Measurements from ENCODE around the gene DYDC2. TPM values are rescaled to one million over a fixed set of nuclear protein-coding genes. Genes with fewer than 3 reads are reported as not detected.

DYDC2 gene
- total and polyA plus RNA-seq, 2 donors (not counting 1 experiment from before 2014, with no cell fraction given), result not detected

DNA sequence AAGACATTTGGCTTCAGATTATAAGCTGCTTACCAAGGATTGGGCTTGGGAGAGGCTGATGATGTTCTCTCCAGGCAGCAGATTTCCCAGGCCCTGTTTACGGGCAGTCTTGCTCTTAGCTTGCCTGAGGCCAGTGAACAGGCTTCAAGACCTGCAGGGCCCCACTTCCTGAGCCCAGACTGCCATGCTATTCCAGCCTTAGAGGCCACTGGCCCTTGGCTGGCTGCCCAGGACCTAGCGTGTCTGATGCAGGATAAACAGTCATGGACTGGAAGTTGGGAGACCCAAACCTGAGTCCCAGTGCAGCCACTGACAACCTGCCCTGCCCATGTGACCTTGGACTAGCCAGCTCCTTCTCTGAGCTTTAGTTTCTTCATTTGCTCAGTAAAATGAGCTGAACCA lies 54.7 kb downstream of the DYDC2 start:
- TF ChIP-seq EZH2 (IDR thresholded peaks at IDR 0.05; ENCODE audit: low read length, missing control alignments), result no peak
- TF ChIP-seq, protein P1, sequence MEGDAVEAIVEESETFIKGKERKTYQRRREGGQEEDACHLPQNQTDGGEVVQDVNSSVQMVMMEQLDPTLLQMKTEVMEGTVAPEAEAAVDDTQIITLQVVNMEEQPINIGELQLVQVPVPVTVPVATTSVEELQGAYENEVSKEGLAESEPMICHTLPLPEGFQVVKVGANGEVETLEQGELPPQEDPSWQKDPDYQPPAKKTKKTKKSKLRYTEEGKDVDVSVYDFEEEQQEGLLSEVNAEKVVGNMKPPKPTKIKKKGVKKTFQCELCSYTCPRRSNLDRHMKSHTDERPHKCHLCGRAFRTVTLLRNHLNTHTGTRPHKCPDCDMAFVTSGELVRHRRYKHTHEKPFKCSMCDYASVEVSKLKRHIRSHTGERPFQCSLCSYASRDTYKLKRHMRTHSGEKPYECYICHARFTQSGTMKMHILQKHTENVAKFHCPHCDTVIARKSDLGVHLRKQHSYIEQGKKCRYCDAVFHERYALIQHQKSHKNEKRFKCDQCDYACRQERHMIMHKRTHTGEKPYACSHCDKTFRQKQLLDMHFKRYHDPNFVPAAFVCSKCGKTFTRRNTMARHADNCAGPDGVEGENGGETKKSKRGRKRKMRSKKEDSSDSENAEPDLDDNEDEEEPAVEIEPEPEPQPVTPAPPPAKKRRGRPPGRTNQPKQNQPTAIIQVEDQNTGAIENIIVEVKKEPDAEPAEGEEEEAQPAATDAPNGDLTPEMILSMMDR (conservative IDR thresholded peaks at IDR 0.05 in 1 of 2, IDR thresholded peaks at IDR 0.05 in 1 of 2; ENCODE audit: low read depth in 1 of 2, low read length in 2 of 2), result no peak
- no peak overlapping the region for H2AFZ ChIP-seq (ENCODE audit: low read length)
- no peaks in the 10 kb centered on the region for H4K20me1 ChIP-seq (ENCODE audit: control insufficient read depth, extremely low read depth, insufficient read depth, low read length)
- H3K4me2 ChIP-seq (ENCODE audit: extremely low read depth, insufficient read depth, low read length), result no peak overlapping the region
- no peak overlapping the region for H3K4me3 ChIP-seq (replicated peaks in 1 of 4; ENCODE audit: control extremely low read depth in 1 of 4, insufficient read depth in 1 of 4, low read depth in 3 of 4, low read length in 4 of 4)
- H3K79me2 ChIP-seq (ENCODE audit: control insufficient read depth, insufficient read depth, low read length), result no peaks in the 10 kb centered on the region
- no peak for DNase-seq (ENCODE audit: low read depth in 2 of 2)
- H3K27ac ChIP-seq (ENCODE audit: insufficient read depth, low read length), result no peak overlapping the region
- H3K27me3 ChIP-seq (ENCODE audit: control insufficient read depth, insufficient read depth, low read length), result peaks cover 16% of the 10 kb centered on the region
- no peaks in the 10 kb centered on the region for H3K36me3 ChIP-seq (ENCODE audit: control insufficient read depth, insufficient read depth, low read length)
- H3K9ac ChIP-seq (ENCODE audit: insufficient read depth, low read length), result no peak overlapping the region
- H3K9me3 ChIP-seq (ENCODE audit: control insufficient read depth, insufficient read depth, low read depth, low read length), result no peaks in the 10 kb centered on the region
- H3K4me1 ChIP-seq (ENCODE audit: control insufficient read depth, extremely low read depth, insufficient read depth, low read length), result no peaks in the 10 kb centered on the region

DNA sequence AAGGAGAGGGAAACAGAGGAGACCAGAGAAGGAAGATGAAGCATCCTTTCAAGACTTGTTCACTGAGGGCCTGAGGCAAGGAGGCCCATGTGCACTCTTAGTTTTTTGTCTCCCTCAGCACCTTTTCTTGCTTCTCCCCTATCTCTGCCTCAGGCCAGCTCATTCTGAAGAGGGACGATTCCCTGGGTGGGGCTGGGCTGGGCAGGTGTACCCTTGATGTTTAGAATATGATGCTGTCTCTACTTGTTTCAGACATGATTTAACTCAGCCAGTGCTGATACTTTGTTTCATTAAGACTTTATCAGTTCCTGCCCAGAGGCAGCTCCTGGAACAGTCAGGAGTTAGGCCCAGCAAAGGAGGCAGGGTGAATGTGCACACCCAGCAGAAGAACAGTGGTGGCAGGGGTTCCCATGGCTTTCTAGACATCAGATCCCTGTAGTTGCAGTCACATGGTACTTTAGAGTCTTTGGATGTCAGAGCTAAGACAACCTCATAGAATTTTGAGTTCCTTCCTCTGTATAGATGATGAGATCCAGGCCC lies 55.2 kb downstream of the DYDC2 start:
- H4K20me1 ChIP-seq (ENCODE audit: control insufficient read depth, extremely low read depth, insufficient read depth, low read length), result no peaks in the 10 kb centered on the region
- H3K27me3 ChIP-seq (ENCODE audit: control insufficient read depth, insufficient read depth, low read length), result peaks cover 16% of the 10 kb centered on the region
- DNase-seq (ENCODE audit: low read depth in 2 of 2), result no peak
- H3K9ac ChIP-seq (ENCODE audit: insufficient read depth, low read length), result no peak overlapping the region
- H3K27ac ChIP-seq (ENCODE audit: insufficient read depth, low read length), result no peak overlapping the region
- TF ChIP-seq, protein P1 (conservative IDR thresholded peaks at IDR 0.05 in 1 of 2, IDR thresholded peaks at IDR 0.05 in 1 of 2; ENCODE audit: low read depth in 1 of 2, low read length in 2 of 2), result no peak
- TF ChIP-seq EZH2 (IDR thresholded peaks at IDR 0.05; ENCODE audit: low read length, missing control alignments), result no peak
- H3K4me2 ChIP-seq (ENCODE audit: extremely low read depth, insufficient read depth, low read length), result no peak overlapping the region
- H3K4me1 ChIP-seq (ENCODE audit: control insufficient read depth, extremely low read depth, insufficient read depth, low read length), result no peaks in the 10 kb centered on the region
- no peak overlapping the region for H2AFZ ChIP-seq (ENCODE audit: low read length)
- H3K79me2 ChIP-seq (ENCODE audit: control insufficient read depth, insufficient read depth, low read length), result no peaks in the 10 kb centered on the region
- H3K4me3 ChIP-seq (replicated peaks in 1 of 4; ENCODE audit: control extremely low read depth in 1 of 4, insufficient read depth in 1 of 4, low read depth in 3 of 4, low read length in 4 of 4), result no peak overlapping the region
- no peaks in the 10 kb centered on the region for H3K9me3 ChIP-seq (ENCODE audit: control insufficient read depth, insufficient read depth, low read depth, low read length)
- no peaks in the 10 kb centered on the region for H3K36me3 ChIP-seq (ENCODE audit: control insufficient read depth, insufficient read depth, low read length)

DNA sequence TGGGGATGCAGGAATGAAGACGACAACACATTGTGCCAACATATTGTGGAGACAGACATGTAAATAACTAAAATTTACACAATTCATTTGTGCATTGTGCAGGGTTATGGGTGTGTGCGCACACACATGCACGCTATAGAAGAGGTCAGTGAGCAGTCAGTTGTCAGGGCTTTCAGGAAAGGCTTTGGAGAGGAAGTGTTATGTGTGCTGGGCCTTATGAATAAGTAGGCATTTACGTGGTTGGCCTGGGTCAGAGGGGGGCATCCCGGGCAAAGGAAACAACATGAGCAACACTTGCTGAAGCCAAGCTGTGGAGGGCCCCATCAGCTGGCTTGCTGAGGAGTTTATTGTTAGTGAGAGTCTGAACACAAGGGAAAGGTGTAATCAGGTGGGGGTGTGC lies 55.9 kb downstream of the DYDC2 start:
- Histone ChIP-seq H3K4me3 (replicated peaks in 1 of 4; ENCODE audit: control extremely low read depth in 1 of 4, insufficient read depth in 1 of 4, low read depth in 3 of 4, low read length in 4 of 4) (no peak overlapping the region), H2AFZ (ENCODE audit: low read length) (no peak overlapping the region), H3K27ac (ENCODE audit: insufficient read depth, low read length) (no peak overlapping the region), H3K79me2 (ENCODE audit: control insufficient read depth, insufficient read depth, low read length) (no peaks in the 10 kb centered on the region), H3K9ac (ENCODE audit: insufficient read depth, low read length) (no peak overlapping the region), H3K4me1 (ENCODE audit: control insufficient read depth, extremely low read depth, insufficient read depth, low read length) (no peaks in the 10 kb centered on the region), H3K4me2 (ENCODE audit: extremely low read depth, insufficient read depth, low read length) (no peak overlapping the region), H3K27me3 (ENCODE audit: control insufficient read depth, insufficient read depth, low read length) (peaks cover 16% of the 10 kb centered on the region), H3K9me3 (ENCODE audit: control insufficient read depth, insufficient read depth, low read depth, low read length) (no peaks in the 10 kb centered on the region), H4K20me1 (ENCODE audit: control insufficient read depth, extremely low read depth, insufficient read depth, low read length) (no peaks in the 10 kb centered on the region), H3K36me3 (ENCODE audit: control insufficient read depth, insufficient read depth, low read length) (no peaks in the 10 kb centered on the region)
- DNase-seq (ENCODE audit: low read depth in 2 of 2), result no peak
- no peak for TF ChIP-seq EZH2 (IDR thresholded peaks at IDR 0.05; ENCODE audit: low read length, missing control alignments)
- TF ChIP-seq, protein P1 (conservative IDR thresholded peaks at IDR 0.05 in 1 of 2, IDR thresholded peaks at IDR 0.05 in 1 of 2; ENCODE audit: low read depth in 1 of 2, low read length in 2 of 2), result no peak
